Bronchial epithelial cell (primary cell): ENCODE results near the gene HES4. TPM values are rescaled to one million over a fixed set of nuclear protein-coding genes. Genes with fewer than 3 reads are reported as not detected.
A peak's percentile ranks its signal among the peaks of the same experiment; 100 is the strongest.
"Not testable (repeated sequence)": the region's sequence is repeated elsewhere in the genome, so short reads cannot be mapped to it uniquely, and the experiment has no call there.

Source experiments
- DNase-seq: peaks from one replicate; pipeline ENCODE4 v3.0.0-alpha.2; 2010; ENCODE audit warnings: low read depth
- FAIRE-seq: peaks from 2 replicates; lab custom pipeline; 2011; peaks lifted over from hg19 to GRCh38; lab: Jason Lieb, UNC
- H3K27me3 ChIP-seq: 2 replicates; pipeline ENCODE4 v1.5.1; 2011; ENCODE audit warnings: low read length; ENCODE audit not compliant: control insufficient read depth, insufficient read depth
- H3K36me3 ChIP-seq: 2 replicates; pipeline ENCODE4 v1.5.1; 2011; ENCODE audit warnings: low read length; ENCODE audit not compliant: control insufficient read depth, insufficient read depth
- H3K4me3 ChIP-seq: 2 replicates; pipeline ENCODE4 v1.5.1; 2011; ENCODE audit warnings: mild to moderate bottlenecking, low read depth, low read length, control low read depth
- total RNA-seq: library from RNA; depleted of rRNA; stranded (reverse); fragments of >200 nt; gene quantifications from 2 replicates; pipeline ENCODE4 v1.2.1, GENCODE V29; 2014
- TF ChIP-seq, protein P1 (sequence below): IDR thresholded peaks from 2 replicates; pipeline ENCODE4 v1.5.1; 2011; ENCODE audit warnings: mild to moderate bottlenecking, moderate library complexity, low read length, control low read depth, inconsistent platforms; ENCODE audit not compliant: insufficient read depth, severe bottlenecking

HES4 gene
- total RNA-seq, 1 donor from 2014 or later: 42.6 TPM

DNA sequence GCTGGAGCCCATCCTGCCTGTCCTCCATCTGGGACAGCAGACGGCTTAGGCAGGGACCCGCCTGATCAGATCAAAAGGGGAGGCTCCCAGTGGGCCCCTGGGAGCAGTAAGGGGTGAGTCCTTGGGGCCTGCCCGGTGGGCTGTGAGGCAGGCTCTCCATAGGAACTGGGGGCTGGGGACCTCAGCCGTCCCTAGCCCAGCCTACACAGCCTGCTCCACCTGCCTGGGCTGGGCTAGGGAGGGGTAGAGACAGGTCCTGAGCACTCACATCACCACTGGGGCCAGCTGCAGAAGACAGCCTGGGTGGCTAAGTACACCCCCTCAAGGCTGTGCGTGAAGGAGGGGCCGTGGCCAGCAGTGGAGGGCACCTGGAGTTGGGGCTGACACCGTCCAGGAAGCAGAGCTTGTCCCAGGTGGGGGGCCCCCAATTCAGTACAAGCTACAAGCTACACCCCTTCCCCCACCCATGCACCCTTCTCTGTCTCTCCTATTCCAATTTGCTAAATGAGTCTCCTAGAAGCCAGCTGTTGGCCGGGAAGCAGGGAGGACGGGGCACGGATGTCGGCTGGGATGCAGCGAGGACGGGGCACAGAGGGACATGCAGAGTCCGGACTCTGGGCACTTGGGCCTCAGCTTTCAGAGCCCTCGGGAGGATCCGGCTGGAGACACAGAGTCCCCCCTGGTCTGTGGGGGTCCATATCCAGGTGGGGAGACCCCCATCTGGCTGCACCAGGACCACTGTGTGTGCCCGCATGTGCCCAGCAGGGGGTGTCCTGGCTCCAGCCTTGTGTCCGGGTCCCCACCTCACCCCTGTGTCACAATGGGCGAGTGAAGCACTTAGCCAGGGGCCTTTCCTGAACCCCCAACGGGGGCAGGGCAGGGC is 15.1 kb upstream of the HES4 start:
- DNase-seq (no peak), FAIRE-seq (no peak)
- TF ChIP-seq, protein P1, sequence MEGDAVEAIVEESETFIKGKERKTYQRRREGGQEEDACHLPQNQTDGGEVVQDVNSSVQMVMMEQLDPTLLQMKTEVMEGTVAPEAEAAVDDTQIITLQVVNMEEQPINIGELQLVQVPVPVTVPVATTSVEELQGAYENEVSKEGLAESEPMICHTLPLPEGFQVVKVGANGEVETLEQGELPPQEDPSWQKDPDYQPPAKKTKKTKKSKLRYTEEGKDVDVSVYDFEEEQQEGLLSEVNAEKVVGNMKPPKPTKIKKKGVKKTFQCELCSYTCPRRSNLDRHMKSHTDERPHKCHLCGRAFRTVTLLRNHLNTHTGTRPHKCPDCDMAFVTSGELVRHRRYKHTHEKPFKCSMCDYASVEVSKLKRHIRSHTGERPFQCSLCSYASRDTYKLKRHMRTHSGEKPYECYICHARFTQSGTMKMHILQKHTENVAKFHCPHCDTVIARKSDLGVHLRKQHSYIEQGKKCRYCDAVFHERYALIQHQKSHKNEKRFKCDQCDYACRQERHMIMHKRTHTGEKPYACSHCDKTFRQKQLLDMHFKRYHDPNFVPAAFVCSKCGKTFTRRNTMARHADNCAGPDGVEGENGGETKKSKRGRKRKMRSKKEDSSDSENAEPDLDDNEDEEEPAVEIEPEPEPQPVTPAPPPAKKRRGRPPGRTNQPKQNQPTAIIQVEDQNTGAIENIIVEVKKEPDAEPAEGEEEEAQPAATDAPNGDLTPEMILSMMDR: peak; percentile 49
- H3K27me3 ChIP-seq: no peaks in the 10 kb centered on the region
- no peaks in the 10 kb centered on the region for H3K36me3 ChIP-seq
- H3K4me3 ChIP-seq: no peak overlapping the region

DNA sequence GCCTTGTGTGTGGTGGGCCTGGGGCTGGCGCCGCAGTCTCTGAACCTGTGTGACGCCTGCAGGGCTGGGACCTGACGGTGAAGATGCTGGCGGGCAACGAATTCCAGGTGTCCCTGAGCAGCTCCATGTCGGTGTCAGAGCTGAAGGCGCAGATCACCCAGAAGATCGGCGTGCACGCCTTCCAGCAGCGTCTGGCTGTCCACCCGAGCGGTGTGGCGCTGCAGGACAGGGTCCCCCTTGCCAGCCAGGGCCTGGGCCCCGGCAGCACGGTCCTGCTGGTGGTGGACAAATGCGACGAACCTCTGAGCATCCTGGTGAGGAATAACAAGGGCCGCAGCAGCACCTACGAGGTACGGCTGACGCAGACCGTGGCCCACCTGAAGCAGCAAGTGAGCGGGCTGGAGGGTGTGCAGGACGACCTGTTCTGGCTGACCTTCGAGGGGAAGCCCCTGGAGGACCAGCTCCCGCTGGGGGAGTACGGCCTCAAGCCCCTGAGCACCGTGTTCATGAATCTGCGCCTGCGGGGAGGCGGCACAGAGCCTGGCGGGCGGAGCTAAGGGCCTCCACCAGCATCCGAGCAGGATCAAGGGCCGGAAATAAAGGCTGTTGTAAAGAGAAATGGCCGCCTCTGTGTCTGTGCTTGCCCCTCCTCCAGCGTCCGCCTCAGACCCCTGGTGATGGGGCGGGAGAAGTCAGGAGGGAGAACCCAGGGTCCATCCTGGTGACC is 14.2 kb upstream of the HES4 start:
- no peak for DNase-seq
- FAIRE-seq: no peak
- TF ChIP-seq, protein P1: no peak
- Histone ChIP-seq H3K36me3 (no peaks in the 10 kb centered on the region), H3K4me3 (peak overlapping the region; percentile 70), H3K27me3 (no peaks in the 10 kb centered on the region)

DNA sequence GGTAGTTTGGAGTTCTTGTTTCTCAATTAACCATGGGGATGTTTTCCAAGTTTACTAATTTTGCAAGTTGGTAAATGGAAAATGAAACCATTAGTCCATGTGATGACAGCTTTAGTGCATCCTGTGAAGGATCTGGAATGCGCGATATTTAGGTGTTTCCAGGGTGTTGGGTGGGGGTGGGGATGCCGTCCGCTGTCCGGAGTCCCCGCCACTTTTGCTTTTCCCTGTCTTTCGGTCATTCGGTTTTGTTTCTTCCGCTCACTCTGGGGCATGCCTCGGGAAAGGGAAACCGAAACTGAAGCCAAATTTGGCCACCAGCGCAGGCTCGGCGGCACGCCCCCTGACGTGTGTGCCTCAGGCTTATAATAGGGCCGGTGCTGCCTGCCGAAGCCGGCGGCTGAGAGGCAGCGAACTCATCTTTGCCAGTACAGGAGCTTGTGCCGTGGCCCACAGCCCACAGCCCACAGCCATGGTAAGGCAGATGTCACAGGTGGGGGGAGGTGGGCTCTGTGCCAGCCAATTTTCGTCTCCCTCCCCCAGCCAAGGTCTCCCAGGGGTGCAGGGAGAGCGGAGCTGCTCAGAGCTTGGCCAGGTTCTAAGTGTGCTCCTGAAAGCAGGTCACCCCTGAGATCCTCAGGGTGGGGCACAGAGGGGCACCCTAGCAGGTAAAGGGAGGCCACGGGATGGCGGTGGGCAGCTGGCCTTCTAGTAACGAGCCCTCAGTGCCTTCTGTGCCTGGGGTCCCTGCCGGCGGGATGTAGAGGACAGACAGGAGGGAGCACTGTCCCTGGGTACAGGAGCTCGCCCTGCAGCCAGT is 13.4 kb upstream of the HES4 start, which contains the start of gene ISG15:
Gene ISG15, plus strand, starts transcription at position 393 of the 817 bp plus-strand sequence. Its CDS starts 77 bp downstream, at position 470.
- no peak for FAIRE-seq
- H3K27me3 ChIP-seq: no peaks in the 10 kb centered on the region
- peak within 1 kb of the TSS; percentile 70 for H3K4me3 ChIP-seq
- peak; percentile 66 for DNase-seq
- H3K36me3 ChIP-seq: no peaks in the 10 kb centered on the region
- TF ChIP-seq, protein P1: no peak

DNA sequence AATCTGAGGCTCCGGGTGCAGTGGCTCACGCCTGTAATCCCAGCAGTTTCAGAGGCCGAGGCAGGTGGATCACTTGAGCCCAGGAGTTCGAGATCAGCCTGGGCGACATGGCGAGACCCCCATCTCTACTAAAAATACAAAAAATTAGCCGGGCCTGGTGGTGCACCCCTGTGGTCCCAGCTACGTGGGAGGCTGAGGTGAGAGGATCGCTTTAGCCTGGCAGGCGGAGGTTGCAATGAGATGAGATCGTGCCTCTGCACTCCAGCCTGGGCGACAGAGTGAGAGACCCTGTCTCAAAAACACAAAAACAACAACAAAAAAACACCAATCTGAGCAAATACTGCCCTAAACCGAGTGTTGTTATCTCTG is 12.8 kb upstream of the HES4 start:
- not testable (repeated sequence) for DNase-seq, H3K36me3 ChIP-seq, H3K27me3 ChIP-seq, FAIRE-seq
- H3K4me3 ChIP-seq: peak overlapping the region; percentile 70

DNA sequence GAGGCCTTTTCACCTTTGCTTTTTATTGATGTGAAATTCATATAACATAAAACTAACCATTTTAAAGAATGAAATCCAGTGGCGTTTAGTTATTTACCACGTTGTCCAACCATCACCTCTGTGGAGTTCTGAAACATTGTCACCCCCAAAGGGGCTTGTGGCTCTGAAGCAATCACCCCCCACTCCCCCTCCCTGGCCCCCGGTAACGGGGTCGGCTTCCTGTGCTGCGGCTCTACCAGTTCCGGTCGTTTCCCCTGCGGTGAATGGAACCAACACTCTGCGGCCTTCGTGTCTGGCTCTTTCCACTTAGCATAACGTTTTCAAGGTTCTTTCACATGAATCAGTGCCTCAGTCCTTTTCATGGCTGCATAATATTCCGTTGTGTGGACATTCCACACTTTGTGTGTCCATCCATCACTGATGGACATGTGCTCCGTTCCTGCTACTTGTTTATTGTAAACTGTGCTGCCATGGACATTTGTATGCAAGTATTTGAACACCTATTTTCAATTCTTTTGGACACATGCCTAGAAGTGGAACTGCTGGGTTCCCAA is 11.6 kb upstream of the HES4 start:
- H3K27me3 ChIP-seq: no peaks in the 10 kb centered on the region
- TF ChIP-seq, protein P1: no peak
- H3K4me3 ChIP-seq: no peak overlapping the region
- FAIRE-seq (no peak), DNase-seq (no peak)
- no peaks in the 10 kb centered on the region for H3K36me3 ChIP-seq

DNA sequence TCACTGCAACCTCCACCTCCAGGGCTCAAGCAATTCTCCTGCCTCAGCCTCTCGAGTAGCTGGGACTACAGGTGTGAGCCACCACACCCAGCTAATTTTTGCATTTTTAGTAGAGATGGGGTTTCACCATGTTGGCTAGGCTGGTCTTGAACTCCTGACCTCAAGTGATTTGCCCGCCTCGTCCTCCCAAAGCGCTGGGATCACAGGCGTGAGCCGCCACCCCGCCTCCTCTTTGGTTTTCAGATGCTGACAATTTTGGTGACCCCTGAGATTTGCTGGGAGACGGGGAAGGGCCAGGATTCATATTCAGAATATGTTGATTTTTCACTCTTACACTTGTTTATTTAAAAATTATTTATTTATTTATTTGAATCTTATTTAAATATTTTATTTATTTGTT is 10.2 kb upstream of the HES4 start:
- DNase-seq, H3K36me3 ChIP-seq, FAIRE-seq, H3K27me3 ChIP-seq, H3K4me3 ChIP-seq: not testable (repeated sequence)
